Breast epithelium (tissue), 3 donors: ENCODE measurements around the gene NNAT.

Experiments
- POLR2A ChIP-seq: fragments of 450-650 bp; IDR thresholded peaks from one replicate; pipeline ENCODE4 v1.6.1; 2016; ENCODE audit warnings: antibody characterized with exemption, mild to moderate bottlenecking, moderate library complexity
- TF ChIP-seq, protein P1 (sequence below), 3 donors: fragments of 450-650 bp; IDR thresholded peaks; one replicate each; pipeline ENCODE4 v1.5.1; 2016 to 2017; ENCODE audit warnings: antibody characterized with exemption in 3 of 3, mild to moderate bottlenecking in 3 of 3, moderate library complexity in 3 of 3

DNA sequence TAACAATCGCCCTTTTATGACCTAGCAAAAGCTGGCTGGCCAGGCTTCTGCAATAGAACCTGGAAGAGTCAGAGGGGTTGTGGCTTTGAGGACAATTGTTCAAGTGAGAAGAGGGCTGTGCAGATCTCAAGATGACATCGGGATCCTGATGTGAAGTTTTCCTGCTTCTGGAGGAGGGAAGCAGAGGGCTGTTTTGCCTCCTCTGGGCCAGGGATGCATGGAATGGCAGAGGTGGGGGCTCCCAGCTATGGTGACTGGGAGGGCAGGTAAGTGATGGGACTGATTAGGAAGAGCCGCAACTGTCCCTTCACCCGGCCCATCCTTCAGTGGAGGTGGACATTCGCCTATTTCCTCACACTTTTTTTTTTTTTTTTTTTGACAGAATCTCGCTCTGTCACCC is 50.0 kb downstream of the NNAT start:
- TF ChIP-seq, protein P1, sequence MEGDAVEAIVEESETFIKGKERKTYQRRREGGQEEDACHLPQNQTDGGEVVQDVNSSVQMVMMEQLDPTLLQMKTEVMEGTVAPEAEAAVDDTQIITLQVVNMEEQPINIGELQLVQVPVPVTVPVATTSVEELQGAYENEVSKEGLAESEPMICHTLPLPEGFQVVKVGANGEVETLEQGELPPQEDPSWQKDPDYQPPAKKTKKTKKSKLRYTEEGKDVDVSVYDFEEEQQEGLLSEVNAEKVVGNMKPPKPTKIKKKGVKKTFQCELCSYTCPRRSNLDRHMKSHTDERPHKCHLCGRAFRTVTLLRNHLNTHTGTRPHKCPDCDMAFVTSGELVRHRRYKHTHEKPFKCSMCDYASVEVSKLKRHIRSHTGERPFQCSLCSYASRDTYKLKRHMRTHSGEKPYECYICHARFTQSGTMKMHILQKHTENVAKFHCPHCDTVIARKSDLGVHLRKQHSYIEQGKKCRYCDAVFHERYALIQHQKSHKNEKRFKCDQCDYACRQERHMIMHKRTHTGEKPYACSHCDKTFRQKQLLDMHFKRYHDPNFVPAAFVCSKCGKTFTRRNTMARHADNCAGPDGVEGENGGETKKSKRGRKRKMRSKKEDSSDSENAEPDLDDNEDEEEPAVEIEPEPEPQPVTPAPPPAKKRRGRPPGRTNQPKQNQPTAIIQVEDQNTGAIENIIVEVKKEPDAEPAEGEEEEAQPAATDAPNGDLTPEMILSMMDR (IDR thresholded peaks at IDR 0.05): no peak
- no peak for TF ChIP-seq POLR2A
